GM23338 (cell line): ENCODE results near the gene CCR8. TPM values are rescaled to one million over a fixed set of nuclear protein-coding genes. Genes with fewer than 3 reads are reported as not detected.
A peak's percentile ranks its signal among the peaks of the same experiment; 100 is the strongest.

Experiments used
- ATAC-seq: fragments of 200-7000 bp; cut with Tn5 transposase; 3 replicates; pipeline ENCODE4 v1.9.1; 2020
- DNase-seq: peaks from one replicate; pipeline ENCODE4 v3.0.0-alpha.2; 2015; ENCODE audit warnings: low spot score
- H2AFZ ChIP-seq: fragments of 200-600 bp; sonication (generic); 2 replicates; pipeline ENCODE4 v1.8.0; 2016; ENCODE audit warnings: antibody characterized with exemption, mild to moderate bottlenecking, moderate library complexity
- H3F3A ChIP-seq: fragments of 200-600 bp; sonication (generic); replicated peaks from 2 replicates; pipeline ENCODE4 v1.8.0; 2017; ENCODE audit warnings: antibody characterized with exemption, mixed run types, low read depth
- H3K27ac ChIP-seq: fragments of 200-600 bp; sonication (generic); 2 replicates; pipeline ENCODE4 v1.6.1; 2016; ENCODE audit warnings: low read depth
- H3K27me3 ChIP-seq: fragments of 200-600 bp; sonication (generic); 2 replicates; pipeline ENCODE4 v1.8.0; 2016; ENCODE audit warnings: mild to moderate bottlenecking, mixed run types, moderate library complexity; ENCODE audit not compliant: insufficient read depth
- H3K36me3 ChIP-seq: fragments of 200-600 bp; sonication (generic); 2 replicates; pipeline ENCODE4 v1.8.0; 2016; ENCODE audit warnings: mild to moderate bottlenecking; ENCODE audit not compliant: insufficient read depth
- H3K4me1 ChIP-seq: fragments of 200-600 bp; sonication (generic); 2 replicates; pipeline ENCODE4 v1.8.0; 2016; ENCODE audit warnings: mild to moderate bottlenecking, moderate library complexity; ENCODE audit not compliant: insufficient read depth
- H3K4me2 ChIP-seq: fragments of 200-600 bp; sonication (generic); 2 replicates; pipeline ENCODE4 v1.7.1; 2017; ENCODE audit warnings: mixed run types
- H3K4me3 ChIP-seq: fragments of 200-600 bp; sonication (generic); 2 replicates; pipeline ENCODE4 v1.6.1; 2016; ENCODE audit warnings: mixed run types
- H3K79me2 ChIP-seq: fragments of 200-600 bp; sonication (generic); replicated peaks from 2 replicates; pipeline ENCODE4 v1.8.0; 2017; ENCODE audit warnings: mild to moderate bottlenecking; ENCODE audit not compliant: insufficient read depth
- H3K9me2 ChIP-seq: fragments of 200-600 bp; sonication (generic); 2 replicates; pipeline ENCODE4 v1.8.0; 2017; ENCODE audit not compliant: insufficient read depth
- H4K20me1 ChIP-seq: fragments of 200-600 bp; sonication (generic); replicated peaks from 2 replicates; pipeline ENCODE4 v1.8.0; 2017; ENCODE audit warnings: mild to moderate bottlenecking; ENCODE audit not compliant: insufficient read depth
- H3K27ac Mint-ChIP-seq: 2 replicates; pipeline ENCODE4 v1.8.0; 2020; ENCODE audit warnings: inconsistent platforms, mild to moderate bottlenecking, moderate library complexity, mixed read lengths
- H3K27me3 Mint-ChIP-seq: 3 replicates; pipeline ENCODE4 v1.8.0; 2022; ENCODE audit warnings: low read depth, mild to moderate bottlenecking, moderate library complexity, mixed read lengths, inconsistent platforms; ENCODE audit not compliant: insufficient read depth, poor library complexity
- H3K36me3 Mint-ChIP-seq: 3 replicates; pipeline ENCODE4 v1.8.0; 2021; ENCODE audit warnings: low read depth, mild to moderate bottlenecking, inconsistent platforms, moderate library complexity, mixed read lengths
- H3K4me1 Mint-ChIP-seq: 3 replicates; pipeline ENCODE4 v1.8.0; 2020; ENCODE audit warnings: mild to moderate bottlenecking, inconsistent platforms, mixed read lengths
- H3K4me3 Mint-ChIP-seq: 3 replicates; pipeline ENCODE4 v1.8.0; 2021; ENCODE audit warnings: moderate library complexity, mild to moderate bottlenecking, inconsistent platforms, mixed read lengths
- H3K9me3 Mint-ChIP-seq: 3 replicates; pipeline ENCODE4 v1.8.0; 2020; ENCODE audit warnings: moderate library complexity, mild to moderate bottlenecking, inconsistent platforms, mixed read lengths
- CTCF ChIP-seq, 2 experiments: fragments of 200-600 bp in 1 of 2; sonication (generic) in 1 of 2; conservative IDR thresholded peaks; 2 replicates each; pipeline versions ENCODE4 v1.5.1 to v1.6.1; 2016 to 2017; ENCODE audit warnings: antibody characterized with exemption in 2 of 2, low read depth in 2 of 2, mild to moderate bottlenecking in 2 of 2, moderate library complexity in 1 of 2
- EZH2 ChIP-seq: fragments of 200-600 bp; sonication (generic); IDR thresholded peaks from one replicate; pipeline ENCODE4 v1.8.0; 2017; ENCODE audit warnings: antibody characterized with exemption, mild to moderate bottlenecking, low read depth; ENCODE audit not compliant: unreplicated experiment
- EZH2phosphoT487 ChIP-seq: fragments of 200-600 bp; sonication (generic); IDR thresholded peaks from one replicate; pipeline ENCODE4 v1.8.1; 2018; ENCODE audit warnings: antibody characterized with exemption; ENCODE audit not compliant: unreplicated experiment
- JUNB ChIP-seq: IDR thresholded peaks from one replicate; pipeline ENCODE4 v1.6.1; 2016; ENCODE audit warnings: antibody characterized with exemption; ENCODE audit not compliant: unreplicated experiment
- NANOG ChIP-seq: IDR thresholded peaks from 2 replicates; pipeline ENCODE4 v1.6.1; 2016; ENCODE audit warnings: antibody characterized with exemption, borderline replicate concordance
- ZNF114 ChIP-seq: fragments of 250-450 bp; sonication (Bioruptor Pico); IDR thresholded peaks from 2 replicates; pipeline ENCODE4 v1.5.0; 2020; ENCODE audit warnings: mild to moderate bottlenecking, moderate library complexity
- ZNF331 ChIP-seq: fragments of 250-450 bp; sonication (Bioruptor Pico); IDR thresholded peaks from 2 replicates; pipeline ENCODE4 v1.5.0; 2020; ENCODE audit warnings: low read depth, mild to moderate bottlenecking, moderate library complexity
- polyA plus RNA-seq: library from polyadenylated mRNA; unstranded; fragments of >200 nt; fragmentation: Nextera tagmentation; extraction: Ambion mirVana; gene quantifications from 2 replicates; pipeline ENCODE4 v1.2.1, GENCODE V29; 2016
- total RNA-seq: library from RNA; depleted of rRNA; stranded (reverse); fragments of >200 nt; shearing (Covaris generic); gene quantifications from 2 replicates; pipeline ENCODE4 v1.2.3, GENCODE V29; 2014
- TF ChIP-seq, protein P1 (sequence below): IDR thresholded peaks from one replicate; pipeline ENCODE4 v1.6.1; 2018; ENCODE audit warnings: antibody characterized with exemption; ENCODE audit not compliant: unreplicated experiment
- TF ChIP-seq, protein P2 (sequence below): IDR thresholded peaks from 2 replicates; pipeline ENCODE4 v1.6.1; 2016; ENCODE audit warnings: antibody characterized with exemption

The CCR8 gene
- total and polyA plus RNA-seq, 2 experiments from 2014 or later: 0.55 TPM; not detected in 1

- TF ChIP-seq, protein P1, sequence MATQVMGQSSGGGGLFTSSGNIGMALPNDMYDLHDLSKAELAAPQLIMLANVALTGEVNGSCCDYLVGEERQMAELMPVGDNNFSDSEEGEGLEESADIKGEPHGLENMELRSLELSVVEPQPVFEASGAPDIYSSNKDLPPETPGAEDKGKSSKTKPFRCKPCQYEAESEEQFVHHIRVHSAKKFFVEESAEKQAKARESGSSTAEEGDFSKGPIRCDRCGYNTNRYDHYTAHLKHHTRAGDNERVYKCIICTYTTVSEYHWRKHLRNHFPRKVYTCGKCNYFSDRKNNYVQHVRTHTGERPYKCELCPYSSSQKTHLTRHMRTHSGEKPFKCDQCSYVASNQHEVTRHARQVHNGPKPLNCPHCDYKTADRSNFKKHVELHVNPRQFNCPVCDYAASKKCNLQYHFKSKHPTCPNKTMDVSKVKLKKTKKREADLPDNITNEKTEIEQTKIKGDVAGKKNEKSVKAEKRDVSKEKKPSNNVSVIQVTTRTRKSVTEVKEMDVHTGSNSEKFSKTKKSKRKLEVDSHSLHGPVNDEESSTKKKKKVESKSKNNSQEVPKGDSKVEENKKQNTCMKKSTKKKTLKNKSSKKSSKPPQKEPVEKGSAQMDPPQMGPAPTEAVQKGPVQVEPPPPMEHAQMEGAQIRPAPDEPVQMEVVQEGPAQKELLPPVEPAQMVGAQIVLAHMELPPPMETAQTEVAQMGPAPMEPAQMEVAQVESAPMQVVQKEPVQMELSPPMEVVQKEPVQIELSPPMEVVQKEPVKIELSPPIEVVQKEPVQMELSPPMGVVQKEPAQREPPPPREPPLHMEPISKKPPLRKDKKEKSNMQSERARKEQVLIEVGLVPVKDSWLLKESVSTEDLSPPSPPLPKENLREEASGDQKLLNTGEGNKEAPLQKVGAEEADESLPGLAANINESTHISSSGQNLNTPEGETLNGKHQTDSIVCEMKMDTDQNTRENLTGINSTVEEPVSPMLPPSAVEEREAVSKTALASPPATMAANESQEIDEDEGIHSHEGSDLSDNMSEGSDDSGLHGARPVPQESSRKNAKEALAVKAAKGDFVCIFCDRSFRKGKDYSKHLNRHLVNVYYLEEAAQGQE: no peak
Observed at GRCh38 chr3:39289107-39289506, 40.4 kb upstream of the CCR8 start (continued).

DNA sequence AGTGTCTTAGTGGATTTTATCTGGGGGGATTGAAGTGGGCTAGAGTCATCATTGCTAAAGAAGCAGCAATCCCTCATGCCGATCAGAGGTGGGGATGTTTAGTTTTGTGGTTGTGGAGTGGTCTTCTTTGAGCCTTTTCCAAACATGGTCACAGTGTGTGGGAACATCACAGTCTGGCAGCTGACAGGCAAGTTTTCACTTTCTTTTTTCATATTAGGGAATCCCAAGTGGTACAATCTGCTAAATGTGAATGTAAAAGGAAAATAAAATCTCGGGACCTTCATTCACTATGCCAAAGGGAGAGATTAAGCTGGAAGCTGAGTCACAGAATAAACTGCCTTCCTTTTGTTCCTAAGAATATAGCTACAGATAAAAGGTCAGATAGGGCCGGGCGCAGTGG, 39.3 kb upstream of the CCR8 start:
- no peaks in the 10 kb centered on the region for H3K9me2 ChIP-seq
- DNase-seq: no peak
- Mint-ChIP-seq H3K27ac (no peak overlapping the region), H3K9me3 (no peaks in the 10 kb centered on the region), H3K4me3 (no peak overlapping the region), H3K36me3 (no peaks in the 10 kb centered on the region), H3K27me3 (peaks cover 5% of the 10 kb centered on the region), H3K4me1 (peaks cover 4% of the 10 kb centered on the region)
- H3F3A ChIP-seq: no peaks in the 10 kb centered on the region
- H3K27me3 ChIP-seq: no peaks in the 10 kb centered on the region
- no peak overlapping the region for H3K4me3 ChIP-seq
- TF ChIP-seq, protein P2, sequence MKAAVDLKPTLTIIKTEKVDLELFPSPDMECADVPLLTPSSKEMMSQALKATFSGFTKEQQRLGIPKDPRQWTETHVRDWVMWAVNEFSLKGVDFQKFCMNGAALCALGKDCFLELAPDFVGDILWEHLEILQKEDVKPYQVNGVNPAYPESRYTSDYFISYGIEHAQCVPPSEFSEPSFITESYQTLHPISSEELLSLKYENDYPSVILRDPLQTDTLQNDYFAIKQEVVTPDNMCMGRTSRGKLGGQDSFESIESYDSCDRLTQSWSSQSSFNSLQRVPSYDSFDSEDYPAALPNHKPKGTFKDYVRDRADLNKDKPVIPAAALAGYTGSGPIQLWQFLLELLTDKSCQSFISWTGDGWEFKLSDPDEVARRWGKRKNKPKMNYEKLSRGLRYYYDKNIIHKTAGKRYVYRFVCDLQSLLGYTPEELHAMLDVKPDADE: no peak
- TF ChIP-seq EZH2phosphoT487 (no peak), JUNB (no peak)
- no peaks in the 10 kb centered on the region for H3K36me3 ChIP-seq
- no peaks in the 10 kb centered on the region for H3K4me1 ChIP-seq
- H3K27ac ChIP-seq: no peak overlapping the region
- no peak for ATAC-seq
- no peaks in the 10 kb centered on the region for H3K79me2 ChIP-seq
- no peak overlapping the region for H2AFZ ChIP-seq
- H4K20me1 ChIP-seq: no peaks in the 10 kb centered on the region
- H3K4me2 ChIP-seq: no peak overlapping the region

DNA sequence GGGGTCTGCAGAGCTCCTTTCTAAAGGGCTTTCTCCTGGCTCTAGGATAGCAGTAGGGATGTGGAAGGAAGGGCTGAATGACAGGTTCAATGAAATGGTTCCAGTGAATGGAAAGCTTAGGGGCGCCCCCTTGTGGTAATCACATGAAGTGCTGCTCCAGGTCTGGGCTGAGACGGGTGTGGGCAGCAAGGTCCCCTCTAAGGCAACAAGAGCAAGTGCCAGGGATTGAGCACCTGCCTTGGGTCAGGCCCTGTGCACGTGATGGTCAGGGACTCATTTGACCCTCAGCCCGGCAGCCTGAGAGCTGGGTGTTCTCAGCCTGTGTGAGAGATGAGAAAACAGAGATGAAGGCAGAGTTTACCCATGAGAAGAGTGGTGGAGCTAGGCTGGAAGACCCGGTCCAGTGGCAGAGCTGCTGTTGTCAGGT, 37.6 kb upstream of the CCR8 start:
- Mint-ChIP-seq H3K27ac (no peak overlapping the region), H3K9me3 (no peaks in the 10 kb centered on the region), H3K27me3 (peaks cover 5% of the 10 kb centered on the region)
- TF ChIP-seq EZH2 (no peak), JUNB (no peak), ZNF114 (CRISPR knock-in tag) (no peak), ZNF331 (CRISPR knock-in tag) (no peak), CTCF (conservative IDR thresholded peaks at IDR 0.05; ENCODE audit: low read depth in 2 of 2) (peak; percentile 93 to 94), NANOG (no peak)

More for the DNA sequence above, 37.6 kb upstream of the CCR8 start:
- no peaks in the 10 kb centered on the region for H3K27me3 ChIP-seq
- H4K20me1 ChIP-seq: no peaks in the 10 kb centered on the region
- Mint-ChIP-seq H3K36me3 (no peaks in the 10 kb centered on the region), H3K4me1 (peaks cover 4% of the 10 kb centered on the region), H3K4me3 (no peak overlapping the region)
- no peak overlapping the region for H3K27ac ChIP-seq
- no peaks in the 10 kb centered on the region for H3K79me2 ChIP-seq
- DNase-seq (peak; percentile 88), ATAC-seq (peak; percentile 72)
- H3K9me2 ChIP-seq: no peaks in the 10 kb centered on the region
- H3K4me1 ChIP-seq: no peaks in the 10 kb centered on the region
- H3K36me3 ChIP-seq: no peaks in the 10 kb centered on the region
- H3F3A ChIP-seq: no peaks in the 10 kb centered on the region
- H2AFZ ChIP-seq: peak overlapping the region; percentile 73
- no peak overlapping the region for H3K4me2 ChIP-seq
- H3K4me3 ChIP-seq: no peak overlapping the region
